HCT116 (cell line): ENCODE measurements around the gene PLG. TPM values are rescaled to one million over a fixed set of nuclear protein-coding genes. Genes with fewer than 3 reads are reported as not detected.

Experiments used
- ATAC-seq: fragments of 200-7000 bp; cut with Tn5 transposase; 2 replicates; pipeline ENCODE4 v1.9.1; 2020; ENCODE audit warnings: mild to moderate bottlenecking, moderate library complexity
- BruUV-seq: library from RNA; stranded (reverse); fragments of 400-500 nt; replicated peaks from 2 replicates; lab custom pipeline; 2021; lab: Mats Ljungman, UMichigan
- CTCF ChIA-PET: fragments of 300-600 bp; sonication (Branson Sonifier 250); formaldehyde crosslinking; loops from one replicate; lab custom pipeline; 2021; ENCODE audit warnings: antibody characterized with exemption; lab: Charles Lee
- POLR2A ChIA-PET: fragments of 300-600, 350-600 bp; sonication (Branson Sonifier 250); formaldehyde crosslinking; loops from one replicate; lab custom pipeline; 2021; ENCODE audit warnings: antibody characterized with exemption; lab: Charles Lee
- RAD21 ChIA-PET, 2 experiments: fragments of 300-600 bp; sonication (Branson Sonifier 250); formaldehyde crosslinking; loops; one replicate each; lab custom pipeline; 2023; ENCODE audit warnings: low total read pairs in 2 of 2; ENCODE audit not compliant: uncharacterized antibody in 2 of 2, unreplicated experiment in 2 of 2, low non-redundant PET in 1 of 2; lab: Charles Lee
- DNase-seq: peaks from one replicate; pipeline ENCODE4 v3.0.0-alpha.2; 2010; ENCODE audit warnings: low read depth, low spot score
- H2AFZ ChIP-seq: fragments of 200-600 bp; shearing (Covaris generic), sonication (generic); 2 replicates; pipeline ENCODE4 v1.6.1; 2017; ENCODE audit warnings: low read depth, mixed run types, mixed read lengths, antibody characterized with exemption, low read length; ENCODE audit not compliant: poor library complexity, severe bottlenecking
- H3K27ac ChIP-seq: 2 replicates; pipeline ENCODE4 v1.5.1; 2012; ENCODE audit warnings: low read depth, low read length
- H3K27me3 ChIP-seq: fragments of 200-600 bp; sonication (generic); 2 replicates; pipeline ENCODE4 v1.6.1; 2016; ENCODE audit warnings: mixed run types, low read length, mixed read lengths; ENCODE audit not compliant: insufficient read depth
- H3K36me3 ChIP-seq, 2 experiments: fragments of 200-500 bp in 1 of 2; fragments of 200-600 bp in 1 of 2; sonication (Bioruptor generic) in 1 of 2; sonication (generic) in 1 of 2; 2 replicates each; pipeline versions ENCODE4 v1.5.1 to v1.6.1; 2014 to 2016; ENCODE audit warnings: low read length in 2 of 2, inconsistent platforms in 1 of 2, mixed read lengths in 1 of 2, mixed run types in 1 of 2; ENCODE audit not compliant: insufficient read depth in 2 of 2, control insufficient read depth in 1 of 2
- H3K4me1 ChIP-seq, 2 experiments: fragments of 200-600 bp in 1 of 2; sonication (generic) in 1 of 2; 2 replicates each; pipeline versions ENCODE4 v1.5.1 to v1.6.1; 2012 to 2017; ENCODE audit warnings: low read length in 2 of 2, inconsistent platforms in 1 of 2, mild to moderate bottlenecking in 1 of 2, mixed read lengths in 1 of 2, mixed run types in 1 of 2, moderate library complexity in 1 of 2; ENCODE audit not compliant: insufficient read depth in 2 of 2, control insufficient read depth in 1 of 2
- H3K4me2 ChIP-seq: fragments of 200-600 bp; sonication (generic); 2 replicates; pipeline ENCODE4 v1.6.1; 2017; ENCODE audit warnings: mixed run types, low read length, mixed read lengths
- H3K4me3 ChIP-seq, 2 experiments: fragments of 200-600 bp in 1 of 2; sonication (generic) in 1 of 2; replicated peaks in 1 of 2; 2 replicates each; pipeline ENCODE4 v1.5.1; 2011 to 2016; ENCODE audit warnings: low read length in 2 of 2, control low read depth in 1 of 2, low read depth in 1 of 2, mild to moderate bottlenecking in 1 of 2, mixed read lengths in 1 of 2, mixed run types in 1 of 2
- H3K79me2 ChIP-seq: fragments of 200-600 bp; sonication (generic); 2 replicates; pipeline ENCODE4 v1.6.1; 2017; ENCODE audit warnings: mild to moderate bottlenecking, mixed run types, low read length, moderate library complexity, mixed read lengths; ENCODE audit not compliant: insufficient read depth
- H3K9ac ChIP-seq: fragments of 200-600 bp; sonication (generic); 2 replicates; pipeline ENCODE4 v1.6.1; 2016; ENCODE audit warnings: low read length, mixed read lengths
- H3K9me2 ChIP-seq: fragments of 200-600 bp; sonication (generic), shearing (Covaris generic); 2 replicates; pipeline ENCODE4 v1.6.1; 2017; ENCODE audit warnings: mixed run types, mild to moderate bottlenecking, moderate library complexity; ENCODE audit not compliant: insufficient read depth
- H3K9me3 ChIP-seq, 2 experiments: fragments of 200-500 bp in 1 of 2; fragments of 200-600 bp in 1 of 2; sonication (Bioruptor generic) in 1 of 2; sonication (generic) in 1 of 2; 2 replicates each; pipeline ENCODE4 v1.6.1; 2014 to 2017; ENCODE audit warnings: low read length in 2 of 2, mixed read lengths in 2 of 2, inconsistent platforms in 1 of 2, low read depth in 1 of 2, mild to moderate bottlenecking in 1 of 2, mixed run types in 1 of 2, moderate library complexity in 1 of 2; ENCODE audit not compliant: control insufficient read depth in 1 of 2, insufficient read depth in 1 of 2
- H4K20me1 ChIP-seq: fragments of 200-600 bp; sonication (generic), shearing (Covaris generic); 2 replicates; pipeline ENCODE4 v1.6.1; 2017; ENCODE audit warnings: mixed run types, mild to moderate bottlenecking, moderate library complexity; ENCODE audit not compliant: insufficient read depth
- ATF3 ChIP-seq: IDR thresholded peaks from 2 replicates; pipeline ENCODE4 v1.6.1; 2012
- CBX3 ChIP-seq: IDR thresholded peaks from 2 replicates; pipeline ENCODE4 v1.6.1; 2012; ENCODE audit warnings: low read depth
- CTCF ChIP-seq, 3 experiments: fragments of 200-600 bp in 1 of 3; sonication (generic) in 1 of 3; IDR thresholded peaks in 2 of 3; conservative IDR thresholded peaks in 1 of 3; 2 replicates each; pipeline ENCODE4 v1.5.1; 2012 to 2017; ENCODE audit warnings: low read depth in 2 of 3, low read length in 2 of 3, antibody characterized with exemption in 1 of 3, borderline replicate concordance in 1 of 3, control low read depth in 1 of 3, mild to moderate bottlenecking in 1 of 3, mixed read lengths in 1 of 3, mixed run types in 1 of 3, moderate library complexity in 1 of 3; ENCODE audit not compliant: insufficient read depth in 1 of 3
- ELF1 ChIP-seq: IDR thresholded peaks from 2 replicates; pipeline ENCODE4 v1.6.1; 2012; ENCODE audit warnings: low read depth, borderline replicate concordance
- JUND ChIP-seq: IDR thresholded peaks from 2 replicates; pipeline ENCODE4 v1.6.1; 2012
- MAX ChIP-seq: IDR thresholded peaks from 2 replicates; pipeline ENCODE4 v1.6.1; 2012
- POLR2A ChIP-seq: IDR thresholded peaks from 2 replicates; pipeline ENCODE4 v1.7.0; 2011; ENCODE audit warnings: borderline replicate concordance; ENCODE audit not compliant: insufficient read depth, insufficient read length; ENCODE audit errors: extremely low read depth
- RAD21 ChIP-seq: IDR thresholded peaks from 2 replicates; pipeline ENCODE4 v1.6.1; 2012; ENCODE audit warnings: low read depth, mild to moderate bottlenecking
- SIN3A ChIP-seq: IDR thresholded peaks from 2 replicates; pipeline ENCODE4 v1.6.1; 2012; ENCODE audit warnings: low read depth
- intact Hi-C: fragments of 100-400 bp; cut with micrococcal nuclease; formaldehyde crosslinking; loops from 2 replicates; pipeline ENCODE4 v1.10.0; 2022
- total RNA-seq: library from RNA; stranded (reverse); gene quantifications from one replicate; pipeline ENCODE4 v1.2.1, GENCODE V29; 2021; ENCODE audit not compliant: unreplicated experiment

The PLG gene
- total RNA-seq, 1 experiment from 2014 or later, result 0.69 TPM

- Histone ChIP-seq H3K4me1 (peaks cover 12 to 39% of the 10 kb centered on the region in 2 experiments), H4K20me1 (no peaks in the 10 kb centered on the region), H3K79me2 (no peaks in the 10 kb centered on the region), H3K27ac (no peak overlapping the region), H3K36me3 (no peaks in the 10 kb centered on the region), H2AFZ (no peak overlapping the region), H3K4me2 (peak overlapping the region; percentile 77), H3K9me2 (no peaks in the 10 kb centered on the region), H3K4me3 (no peak overlapping the region), H3K27me3 (no peaks in the 10 kb centered on the region), H3K9ac (no peak overlapping the region), H3K9me3 (no peaks in the 10 kb centered on the region)
- POLR2A ChIA-PET, result no interaction called here
- DNase-seq, result no peak
- CTCF ChIA-PET, result no interaction called here
- RAD21 ChIA-PET, result no interaction called here
- intact Hi-C loops, result no loop called here
- no TSS peak for BruUV-seq
- no peak for ATAC-seq
- TF ChIP-seq ATF3 (no peak), CBX3 (no peak), SIN3A (no peak)
Observed at GRCh38 chr6:160789263-160790027, 87.4 kb downstream of the PLG start.

GRCh38 chr6:160790028-160790792 lies 88.2 kb downstream of the PLG start:
- no TSS peak for BruUV-seq
- Histone ChIP-seq H3K27me3 (no peaks in the 10 kb centered on the region), H2AFZ (peak overlapping the region; percentile 72)

More at GRCh38 chr6:160790028-160790792, 88.2 kb downstream of the PLG start:
- RAD21 ChIA-PET, result no interaction called here
- TF ChIP-seq MAX (no peak), JUND (no peak), CBX3 (no peak), ELF1 (no peak), RAD21 (peak; percentile 33; the same call in 1 of the 2 replicates), POLR2A (no peak), CTCF (IDR thresholded peaks at IDR 0.05 in 2 of 3, conservative IDR thresholded peaks at IDR 0.05 in 1 of 3; ENCODE audit: borderline replicate concordance in 1 of 3, insufficient read depth in 1 of 3, low read depth in 2 of 3, low read length in 2 of 3) (0 out of 6 replicates have a peak, but pooled peaks of 1 of the 3 experiments have one; percentile 15)
- peak overlapping the region; percentile 67; the same call in 1 of the 2 replicates for H3K27ac ChIP-seq
- H4K20me1 ChIP-seq, result no peaks in the 10 kb centered on the region
- POLR2A ChIA-PET, result no interaction called here
- H3K4me1 ChIP-seq, result peaks cover 12 to 41% of the 10 kb centered on the region in 2 experiments
- peak overlapping the region; percentile 77 for H3K4me2 ChIP-seq
- no peaks in the 10 kb centered on the region for H3K79me2 ChIP-seq
- CTCF ChIA-PET, result interaction anchor here (2.5 kb wide), 1 partner anchor 581 kb away, joined by 6 read pairs; no protein-coding TSS in a partner anchor
- H3K9me3 ChIP-seq, result no peaks in the 10 kb centered on the region
- H3K36me3 ChIP-seq, result no peaks in the 10 kb centered on the region
- H3K9ac ChIP-seq, result peak overlapping the region; percentile 28; the same call in 1 of the 2 replicates
- H3K4me3 ChIP-seq, result peak overlapping the region; percentile 11 to 37
- no peaks in the 10 kb centered on the region for H3K9me2 ChIP-seq
- DNase-seq, result peak; percentile 19
- intact Hi-C loops, result no loop called here
- ATAC-seq, result peak; percentile 43; the same call in 1 of the 2 replicates
